ENCODE measurements around the gene ARHGAP30. TPM values are rescaled to one million over a fixed set of nuclear protein-coding genes. Genes with fewer than 3 reads are reported as not detected.
"Not testable (repeated sequence)": the region's sequence is repeated elsewhere in the genome, so short reads cannot be mapped to it uniquely, and the experiment has no call there.

ARHGAP30 gene
- polyA plus RNA-seq, 4 donors, result 2.2 to 3.8 (median 2.3) TPM

DNA sequence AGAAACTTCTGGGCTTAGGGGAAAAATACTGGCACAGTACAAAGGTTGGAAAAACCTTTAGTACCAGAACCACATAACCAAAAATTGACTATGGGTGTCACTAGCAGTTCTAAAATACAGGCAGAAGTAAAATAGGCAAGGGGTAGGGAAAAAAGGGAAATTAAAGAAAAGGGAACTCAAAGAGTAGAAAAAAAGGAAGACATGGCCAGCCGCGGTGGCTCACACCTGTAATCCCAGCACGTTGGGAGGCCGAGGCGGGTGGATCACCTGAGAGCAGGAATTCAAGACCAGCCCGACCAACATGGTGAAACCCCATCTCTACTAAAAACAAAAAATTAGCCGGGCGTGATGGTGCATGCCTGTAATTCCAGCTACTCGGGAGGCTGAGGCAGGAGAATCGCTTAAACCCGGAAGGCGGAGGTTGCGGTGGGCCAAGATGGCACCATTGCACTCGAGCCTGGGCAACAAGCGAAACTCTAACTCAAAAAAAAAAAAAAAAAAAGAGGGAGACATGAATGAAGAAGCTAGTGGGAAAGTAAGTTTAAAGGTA is 50.5 kb downstream of the ARHGAP30 start:
- DNase-seq (ENCODE audit: low read depth in 4 of 4, low spot score in 3 of 4), result not testable (repeated sequence)

DNA sequence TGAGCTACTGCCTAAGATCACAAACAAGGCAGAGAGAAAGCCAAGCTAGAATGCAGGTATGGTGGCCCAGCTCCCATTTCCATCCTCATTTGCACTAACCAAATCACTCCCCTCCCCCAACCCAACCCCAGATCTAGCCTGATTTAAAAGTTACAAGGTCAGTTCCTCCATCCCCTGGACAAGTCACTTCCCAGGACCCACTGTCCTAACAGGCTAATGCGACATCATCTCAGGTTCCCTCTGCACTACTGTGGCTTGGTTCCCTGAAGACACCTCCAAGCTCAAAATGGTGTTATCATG is 51.1 kb downstream of the ARHGAP30 start:
- DNase-seq (ENCODE audit: low read depth in 4 of 4, low spot score in 3 of 4), result no peak

DNA sequence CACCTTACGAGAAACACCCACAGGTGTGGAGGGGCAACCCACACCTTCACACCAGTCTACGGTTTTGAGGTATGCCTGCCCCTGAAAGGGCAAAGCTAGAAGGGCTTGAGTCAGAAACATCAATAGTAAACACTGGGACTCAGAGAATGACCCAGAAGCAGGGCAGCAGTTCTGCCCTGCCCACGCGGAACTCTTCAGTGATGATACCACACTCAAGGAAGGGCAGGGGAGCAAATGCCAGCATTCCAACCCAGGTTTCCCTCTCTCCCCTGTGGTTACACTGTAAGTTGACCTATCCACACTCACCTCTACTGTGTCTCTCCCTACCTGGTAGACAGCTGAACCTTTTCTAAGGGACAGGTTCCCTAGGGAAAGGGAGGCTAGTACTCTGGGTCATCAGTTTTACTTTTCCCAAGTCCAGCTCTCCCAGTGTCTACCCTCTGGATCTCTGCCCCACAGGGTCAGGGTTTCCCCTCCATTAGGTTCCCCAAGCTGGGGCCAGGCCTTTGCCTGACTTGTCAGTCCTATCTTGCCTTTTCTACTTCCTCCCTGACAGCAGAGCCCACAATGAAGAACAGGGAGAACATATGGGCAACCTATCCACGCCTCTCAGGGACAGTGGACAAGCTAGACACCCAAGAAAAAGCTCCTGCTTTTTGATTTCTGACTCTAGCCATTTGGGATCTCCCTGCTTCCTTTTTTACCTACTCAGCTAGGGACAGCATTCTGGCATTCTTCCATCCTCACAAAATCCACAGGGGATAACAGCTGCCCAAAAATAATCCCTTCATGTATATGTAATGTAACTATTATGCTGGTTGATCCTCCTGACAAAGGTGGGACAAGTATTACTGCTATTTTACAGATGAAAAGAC is 51.7 kb downstream of the ARHGAP30 start:
- no peak for DNase-seq (ENCODE audit: low read depth in 4 of 4, low spot score in 3 of 4)

DNA sequence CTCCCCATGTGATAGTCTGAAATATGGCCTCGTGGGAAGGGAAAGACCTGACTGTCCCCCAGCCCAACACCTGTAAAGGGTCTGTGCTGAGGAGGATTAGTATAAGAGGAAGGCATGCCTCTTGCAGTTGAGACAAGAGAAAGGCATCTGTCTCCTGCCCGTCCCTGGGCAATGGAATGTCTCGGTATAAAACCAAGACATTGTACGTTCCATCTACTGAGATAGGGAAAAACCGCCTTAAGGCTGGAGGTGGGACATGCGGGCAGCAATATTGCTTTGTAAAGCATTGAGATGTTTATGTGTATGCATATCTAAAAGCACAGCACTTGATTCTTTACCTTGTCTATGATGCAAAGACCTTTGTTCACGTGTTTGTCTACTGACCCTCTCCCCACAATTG is 52.5 kb downstream of the ARHGAP30 start:
- not testable (repeated sequence) for DNase-seq (ENCODE audit: low read depth in 4 of 4, low spot score in 3 of 4)

DNA sequence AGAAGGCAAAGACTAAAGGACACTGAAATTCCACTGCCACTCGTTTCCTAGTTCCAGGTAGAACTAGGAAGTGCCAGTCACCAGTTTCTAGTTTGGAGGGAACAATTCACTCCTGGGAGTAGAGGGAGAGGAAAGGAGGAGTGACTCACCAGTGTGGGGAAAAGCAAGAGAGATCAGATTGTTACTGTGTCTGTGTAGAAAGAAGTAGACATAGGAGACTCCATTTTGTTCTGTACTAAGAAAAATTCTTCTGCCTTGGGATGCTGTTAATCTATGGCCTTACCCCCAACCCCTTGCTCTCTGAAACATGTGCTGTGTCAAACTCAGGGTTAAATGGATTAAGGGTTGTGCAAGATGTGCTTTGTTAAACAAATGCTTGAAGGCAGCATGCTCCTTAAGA is 53.0 kb downstream of the ARHGAP30 start:
- not testable (repeated sequence) for DNase-seq (ENCODE audit: low read depth in 4 of 4, low spot score in 3 of 4)

DNA sequence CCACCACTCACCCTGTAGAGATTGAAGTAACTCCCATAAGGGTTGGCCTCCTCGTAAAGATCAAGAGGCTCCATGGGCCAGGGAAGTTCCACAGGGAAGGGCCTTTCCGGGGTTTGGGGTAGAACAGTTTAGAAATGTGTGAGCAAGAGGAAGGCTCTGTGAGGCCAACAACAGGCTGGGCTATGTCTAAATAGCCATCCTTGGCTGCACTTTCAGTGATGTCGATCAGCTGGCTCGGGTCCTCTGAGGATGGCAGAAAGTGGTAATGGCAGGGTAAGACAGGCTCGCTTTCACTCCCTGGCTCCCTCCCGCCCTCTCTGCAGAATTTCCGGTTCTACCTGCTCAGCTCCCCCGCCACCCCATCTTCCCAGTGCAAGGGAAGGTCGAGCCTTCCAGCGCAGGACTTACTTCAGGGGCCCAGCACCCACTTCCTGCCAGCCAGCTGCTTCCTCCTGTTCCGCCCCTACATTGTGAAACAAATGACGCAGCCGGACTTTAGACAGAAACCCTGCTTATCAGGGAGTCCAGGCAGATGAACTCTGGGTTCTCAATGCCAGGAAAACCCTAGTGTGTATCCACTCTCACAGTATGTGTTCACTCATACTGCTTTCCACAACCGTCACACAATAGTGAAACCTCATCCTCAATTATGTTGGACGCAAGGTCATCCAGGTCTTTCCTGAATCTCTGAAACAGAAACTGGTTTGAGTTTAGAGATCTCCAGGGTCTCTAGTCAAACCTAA is 56.0 kb downstream of the ARHGAP30 start:
- DNase-seq (ENCODE audit: low read depth in 4 of 4, low spot score in 3 of 4), result no peak

DNA sequence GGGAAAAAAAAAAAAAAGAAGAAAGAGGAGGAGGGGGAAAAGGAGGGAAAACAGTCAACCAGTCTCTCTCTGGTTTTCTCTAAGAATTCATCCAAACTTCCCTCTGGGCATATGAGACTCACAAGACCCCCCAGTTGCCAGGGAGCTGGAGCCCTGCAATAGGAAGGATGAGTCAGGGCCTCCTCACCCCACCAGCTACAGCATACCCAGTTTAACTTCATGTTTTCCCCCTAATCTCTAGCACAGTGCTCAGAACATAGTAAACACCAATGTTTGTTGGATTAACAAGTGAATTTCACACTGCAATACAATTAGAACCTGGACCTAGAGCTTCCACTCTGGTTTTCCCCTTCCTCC is 56.6 kb downstream of the ARHGAP30 start:
- DNase-seq (ENCODE audit: low read depth in 4 of 4, low spot score in 3 of 4), result no peak

DNA sequence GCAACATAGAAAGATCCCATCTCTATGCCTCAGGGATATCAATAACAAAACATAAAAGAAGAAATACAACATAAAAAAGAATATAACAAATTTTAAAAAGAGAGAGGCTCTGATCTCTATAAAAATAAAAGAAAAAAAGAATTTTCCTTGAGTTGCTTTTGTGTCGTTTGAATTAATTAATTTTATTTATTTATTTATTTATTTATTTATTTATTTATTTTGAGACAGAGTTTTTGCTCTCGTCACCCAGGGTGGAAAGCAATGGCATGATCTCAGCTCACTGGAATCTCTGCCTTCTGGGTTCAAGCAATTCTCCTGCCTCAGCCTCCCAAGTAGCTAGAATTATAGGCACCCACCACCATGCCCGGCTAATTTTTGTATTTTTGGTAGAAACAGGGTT is 57.3 kb downstream of the ARHGAP30 start:
- no peak for DNase-seq (ENCODE audit: low read depth in 4 of 4, low spot score in 3 of 4)

GRCh38 chr1:161009602-161010211 is 60.0 kb downstream of the ARHGAP30 start:
- DNase-seq (ENCODE audit: low read depth in 4 of 4, low spot score in 3 of 4), result no peak

DNA sequence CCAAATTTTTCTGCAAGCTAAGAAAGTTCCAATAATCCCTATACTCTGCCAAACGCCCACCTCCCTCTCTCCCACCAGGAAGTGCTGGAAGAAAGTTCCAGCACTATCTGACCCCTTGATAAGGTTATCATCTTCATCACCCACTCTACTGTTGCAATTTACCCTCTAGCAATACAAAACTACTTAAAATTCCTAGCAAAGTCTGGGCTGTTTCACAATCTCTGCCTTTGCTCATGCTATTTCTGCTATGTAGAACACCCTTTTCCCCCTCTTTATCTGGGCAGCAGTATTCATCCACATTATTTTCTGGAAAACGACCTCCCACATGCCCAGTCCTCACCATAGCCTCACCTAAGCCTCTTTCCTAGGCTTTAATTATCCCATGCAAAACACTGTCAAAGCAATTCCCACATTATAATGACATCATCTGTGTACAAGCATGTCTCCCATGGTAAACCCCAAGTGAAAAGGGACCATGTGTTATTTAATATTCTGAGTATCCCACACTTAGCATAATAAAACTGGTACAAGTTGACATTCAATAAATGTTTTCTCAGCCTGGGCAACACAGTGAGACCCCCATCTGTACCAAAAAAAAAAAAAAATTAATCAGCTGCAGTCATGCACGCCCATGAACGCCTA is 60.7 kb downstream of the ARHGAP30 start:
- no peak for DNase-seq (ENCODE audit: low read depth in 4 of 4, low spot score in 3 of 4)

DNA sequence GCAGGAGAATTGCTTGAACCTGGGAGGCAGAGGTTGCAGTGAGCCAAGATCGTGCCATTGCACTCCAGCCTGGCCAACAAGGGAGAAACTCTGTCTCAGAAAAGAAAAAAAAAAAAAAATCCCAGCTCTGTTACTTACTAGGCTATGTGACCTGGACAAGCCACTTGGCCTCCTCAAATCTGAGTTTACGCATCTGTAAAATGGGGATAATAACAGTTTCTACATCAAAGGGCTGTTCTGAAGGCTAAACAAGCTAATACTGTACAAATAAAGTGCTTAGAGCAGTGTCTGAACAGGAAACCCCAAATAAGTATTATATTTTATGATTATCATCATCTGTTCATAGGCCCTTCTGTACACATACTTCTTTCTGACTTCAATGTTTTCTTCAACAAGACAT is 62.3 kb downstream of the ARHGAP30 start:
- DNase-seq (ENCODE audit: low read depth in 4 of 4, low spot score in 3 of 4), result no peak

DNA sequence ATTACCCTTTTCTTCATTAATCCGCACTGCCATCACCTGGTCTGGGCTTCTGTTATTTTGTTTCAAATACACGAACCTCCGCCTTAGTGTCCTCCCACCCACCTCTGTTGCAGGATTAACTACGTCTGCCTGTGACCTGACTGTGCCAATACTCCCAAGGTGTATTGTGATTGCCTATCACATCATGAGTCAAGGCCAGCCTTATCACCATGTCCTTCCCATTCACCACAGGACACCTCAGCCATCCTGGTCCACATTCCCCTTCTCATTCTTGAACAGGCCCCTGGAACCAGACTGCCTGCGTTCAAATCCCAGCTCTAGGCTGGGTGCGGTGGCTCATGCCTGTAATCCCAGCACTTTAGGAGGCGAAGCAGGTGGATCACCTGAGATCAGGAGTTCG is 63.1 kb downstream of the ARHGAP30 start:
- no peak for DNase-seq (ENCODE audit: low read depth in 4 of 4, low spot score in 3 of 4)

GRCh38 chr1:161001525-161001924 is 68.2 kb downstream of the ARHGAP30 start:
- DNase-seq (ENCODE audit: low read depth in 4 of 4, low spot score in 3 of 4), result no peak

DNA sequence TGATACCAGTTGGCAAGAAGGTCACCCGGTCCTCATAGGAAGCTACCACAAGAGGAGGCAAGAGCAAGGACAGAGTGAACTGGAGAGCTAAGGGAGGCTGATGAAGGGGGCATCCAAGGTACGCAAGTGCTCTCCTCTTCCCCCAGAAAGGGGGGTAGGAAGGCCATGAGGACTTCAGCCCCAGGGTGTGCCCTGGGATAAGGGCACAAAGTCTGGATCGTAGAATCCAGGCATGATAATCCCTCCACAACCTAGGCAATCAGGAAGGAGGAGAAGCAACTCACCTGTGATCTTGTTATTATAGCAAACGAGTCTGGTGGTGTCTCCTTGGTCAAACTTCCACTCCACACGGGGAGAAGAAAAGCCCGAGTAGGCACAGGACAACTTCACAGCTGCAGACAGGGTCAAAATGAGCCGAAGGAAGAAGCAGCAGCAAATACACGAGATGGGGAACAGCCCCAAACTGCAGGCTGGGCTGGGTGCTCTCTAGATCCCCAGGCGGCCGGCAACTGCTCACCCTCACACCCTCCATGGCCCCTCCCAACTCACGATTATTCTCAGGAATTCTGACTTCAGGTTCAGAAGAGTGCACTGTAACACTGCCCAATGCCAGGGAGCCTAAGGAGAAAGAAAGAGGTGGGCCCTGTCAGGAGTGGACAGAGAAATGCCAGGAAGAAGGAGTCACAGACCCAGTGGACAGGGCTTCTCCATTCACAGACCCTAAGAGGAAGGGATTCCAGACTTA is 68.8 kb downstream of the ARHGAP30 start:
- no peak for DNase-seq (ENCODE audit: low read depth in 4 of 4, low spot score in 3 of 4)

DNA sequence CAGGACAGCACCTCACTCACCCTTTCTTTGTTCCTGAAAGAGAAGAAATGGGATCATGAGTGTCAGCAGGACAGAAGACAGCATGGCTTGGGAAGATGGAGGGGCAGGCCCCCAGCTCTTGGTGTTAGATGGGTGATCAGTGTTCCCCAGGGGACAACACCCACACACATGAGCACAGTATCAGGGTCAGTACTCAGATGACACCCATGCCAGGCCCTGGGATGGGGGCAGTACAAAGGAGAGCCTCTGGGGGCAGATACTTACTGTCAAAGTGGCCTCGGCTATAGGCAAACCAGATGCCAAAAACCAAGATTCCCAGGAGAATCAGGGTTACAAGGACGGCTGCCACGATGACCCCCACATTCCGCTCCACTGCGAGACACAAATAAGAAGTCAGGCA is 70.3 kb downstream of the ARHGAP30 start:
- DNase-seq (ENCODE audit: low read depth in 4 of 4, low spot score in 3 of 4), result no peak

DNA sequence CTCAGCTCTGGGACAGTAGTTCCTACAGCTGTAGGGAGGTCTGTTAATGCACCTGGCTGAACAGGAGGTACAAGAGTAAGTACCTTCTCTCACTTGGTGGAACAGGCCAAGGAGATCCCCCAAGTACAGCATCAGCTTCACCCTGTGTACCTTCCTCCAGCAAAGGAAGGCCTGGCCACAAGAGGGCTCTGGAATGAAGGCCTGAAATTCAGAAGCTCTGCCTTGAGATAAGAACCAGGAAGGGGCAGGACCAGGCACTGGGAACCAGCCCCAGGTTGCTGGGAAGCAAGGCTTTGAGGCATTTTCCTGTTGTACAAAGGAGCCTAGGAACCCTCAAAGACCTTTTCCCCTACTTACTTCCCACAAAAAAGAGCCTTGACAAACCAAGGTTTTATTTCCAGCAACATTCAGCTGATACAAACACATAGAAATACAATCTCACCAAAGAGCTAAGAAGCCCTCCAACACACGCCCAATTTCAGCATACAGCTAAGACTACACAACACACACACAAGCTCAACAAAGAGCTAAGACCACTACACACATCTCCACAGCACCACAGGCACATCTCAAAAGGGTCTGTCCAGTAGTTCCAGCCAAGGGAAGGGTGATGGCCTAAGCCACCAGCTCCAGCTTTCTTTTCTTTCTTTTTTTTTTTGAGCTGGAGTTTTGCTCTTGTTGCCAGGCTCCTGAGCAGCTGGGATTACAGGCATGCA is 72.2 kb downstream of the ARHGAP30 start:
- no peak for DNase-seq (ENCODE audit: low read depth in 4 of 4, low spot score in 3 of 4)
